HepG2 (cell line): ENCODE measurements around the gene BLZF1. TPM values are rescaled to one million over a fixed set of nuclear protein-coding genes. Genes with fewer than 3 reads are reported as not detected.

Experiments
- ATAC-seq: fragments of 200-7000 bp; cut with Tn5 transposase; 3 replicates; pipeline ENCODE4 v1.9.1; 2020; ENCODE audit warnings: mild to moderate bottlenecking, moderate library complexity
- BruUV-seq: library from RNA; stranded (reverse); fragments of 400-500 nt; replicated peaks from 2 replicates; lab custom pipeline; 2021; lab: Mats Ljungman, UMichigan
- CTCF ChIA-PET: fragments of 300-600 bp; formaldehyde crosslinking; extraction: SDS; loops from one replicate; lab custom pipeline; 2021; ENCODE audit warnings: low total read pairs, inconsistent platforms, low intra/inter-chr PET ratio; lab: Yijun Ruan, JAX
- POLR2A ChIA-PET: fragments of 350-600 bp; sonication (Branson Sonifier 250); formaldehyde crosslinking; loops from one replicate; lab custom pipeline; 2020; ENCODE audit warnings: antibody characterized with exemption, inconsistent platforms; lab: Yijun Ruan, JAX
- DNase-seq: peaks from one replicate; pipeline ENCODE4 v3.0.0-alpha.2; 2015; ENCODE audit warnings: low spot score
- FAIRE-seq: peaks from 3 replicates; lab custom pipeline; 2011; peaks lifted over from hg19 to GRCh38; lab: Jason Lieb, UNC
- H2AFZ ChIP-seq: one replicate; pipeline ENCODE4 v1.6.1; 2011; ENCODE audit warnings: low read length, inconsistent platforms
- H3K27ac ChIP-seq: fragments of 300-600 bp; 3 replicates; pipeline ENCODE4 v1.8.0; 2011; ENCODE audit warnings: mixed run types, mild to moderate bottlenecking, mixed read lengths, low read length, inconsistent platforms; ENCODE audit not compliant: insufficient read depth; ENCODE audit errors: extremely low read length
- H3K27me3 ChIP-seq, 2 experiments: fragments of 200-600 bp in 1 of 2; 2 replicates in 1 of 2; 3 replicates in 1 of 2; pipeline versions ENCODE4 v1.6.0 to v1.8.0; 2011; ENCODE audit warnings: low read length in 2 of 2, mild to moderate bottlenecking in 2 of 2, moderate library complexity in 2 of 2, inconsistent platforms in 1 of 2; ENCODE audit not compliant: insufficient read depth in 2 of 2, control insufficient read depth in 1 of 2
- H3K36me3 ChIP-seq, 2 experiments: fragments of 200-600 bp in 1 of 2; replicated peaks in 1 of 2; 2 replicates in 1 of 2; 3 replicates in 1 of 2; pipeline versions ENCODE4 v1.5.1 to v1.8.0; 2011; ENCODE audit warnings: low read length in 2 of 2, inconsistent platforms in 1 of 2; ENCODE audit not compliant: insufficient read depth in 2 of 2, control insufficient read depth in 1 of 2
- H3K4me1 ChIP-seq: 2 replicates; pipeline ENCODE4 v1.5.1; 2012; ENCODE audit warnings: low read length, inconsistent platforms; ENCODE audit not compliant: insufficient read depth
- H3K4me2 ChIP-seq: 2 replicates; pipeline ENCODE4 v1.6.0; 2011; ENCODE audit warnings: low read depth, low read length, inconsistent platforms
- H3K4me3 ChIP-seq, 3 experiments: fragments of 200-600 bp in 1 of 3; sonication (generic), shearing (Covaris generic) in 1 of 3; replicated peaks in 1 of 3; 2 replicates each; pipeline ENCODE4 v1.5.1; 2011 to 2016; ENCODE audit warnings: low read length in 3 of 3, inconsistent platforms in 2 of 3, low read depth in 2 of 3, mild to moderate bottlenecking in 2 of 3, control low read depth in 1 of 3, mixed read lengths in 1 of 3; ENCODE audit not compliant: insufficient read depth in 1 of 3
- H3K79me2 ChIP-seq: one replicate; pipeline ENCODE4 v1.6.1; 2011; ENCODE audit warnings: low read length, inconsistent platforms; ENCODE audit not compliant: insufficient read depth
- H3K9ac ChIP-seq: 2 replicates; pipeline ENCODE4 v1.6.0; 2011; ENCODE audit warnings: mild to moderate bottlenecking, low read depth, low read length, inconsistent platforms; ENCODE audit not compliant: insufficient read depth
- H3K9me3 ChIP-seq: 2 replicates; pipeline ENCODE4 v1.5.1; 2012; ENCODE audit warnings: mild to moderate bottlenecking, low read length
- H4K20me1 ChIP-seq: 2 replicates; pipeline ENCODE4 v1.6.0; 2011; ENCODE audit warnings: inconsistent platforms, mild to moderate bottlenecking, low read length, moderate library complexity; ENCODE audit not compliant: insufficient read depth
- AFF4 ChIP-seq: sonication (generic); formaldehyde crosslinking; IDR thresholded peaks from 2 replicates; pipeline ENCODE4 v1.4.0; 2020; ENCODE audit warnings: missing genetic modification reagents
- ATAD3A ChIP-seq: sonication (generic); formaldehyde crosslinking; IDR thresholded peaks from 2 replicates; pipeline ENCODE4 v1.4.0; 2020; ENCODE audit warnings: missing genetic modification reagents
- CBX1 ChIP-seq: IDR thresholded peaks from one replicate; pipeline ENCODE4 v1.6.1; 2016; ENCODE audit warnings: antibody characterized with exemption, low read depth
- CHCHD3 ChIP-seq: sonication (generic); formaldehyde crosslinking; IDR thresholded peaks from 2 replicates; pipeline ENCODE4 v1.8.0; 2022; ENCODE audit warnings: mild to moderate bottlenecking, missing genetic modification reagents, moderate library complexity
- DPF2 ChIP-seq: sonication (generic); formaldehyde crosslinking; IDR thresholded peaks from 2 replicates; pipeline ENCODE4 v1.4.0; 2020; ENCODE audit warnings: mild to moderate bottlenecking, low read depth, missing genetic modification reagents, borderline replicate concordance
- GATAD1 ChIP-seq: IDR thresholded peaks from 2 replicates; pipeline ENCODE4 v1.6.1; 2016; ENCODE audit warnings: missing genetic modification reagents, missing compliant biosample characterization
- HNF4A ChIP-seq: sonication (generic); formaldehyde crosslinking; IDR thresholded peaks from 2 replicates; pipeline ENCODE4 v1.4.0; 2020; ENCODE audit warnings: missing genetic modification reagents
- MAF1 ChIP-seq: sonication (generic); formaldehyde crosslinking; IDR thresholded peaks from 2 replicates; pipeline ENCODE4 v1.5.0; 2020; ENCODE audit warnings: missing genetic modification reagents, borderline replicate concordance
- NAIF1 ChIP-seq: sonication (generic); formaldehyde crosslinking; IDR thresholded peaks from 2 replicates; pipeline ENCODE4 v1.5.0; 2020; ENCODE audit warnings: mild to moderate bottlenecking, missing genetic modification reagents, borderline replicate concordance
- SIX1 ChIP-seq: sonication (generic); formaldehyde crosslinking; IDR thresholded peaks from 2 replicates; pipeline ENCODE4 v1.4.0; 2020; ENCODE audit warnings: missing genetic modification reagents, borderline replicate concordance
- SP5 ChIP-seq: IDR thresholded peaks from 2 replicates; pipeline ENCODE4 v1.6.1; 2016; ENCODE audit warnings: low read depth, borderline replicate concordance
- THYN1 ChIP-seq: sonication (generic); formaldehyde crosslinking; IDR thresholded peaks from 2 replicates; pipeline ENCODE4 v1.8.1; 2023; ENCODE audit warnings: low read depth, mild to moderate bottlenecking, moderate library complexity, missing genetic modification reagents, borderline replicate concordance
- ZNF343 ChIP-seq: sonication (generic); formaldehyde crosslinking; IDR thresholded peaks from 2 replicates; pipeline ENCODE4 v1.4.0; 2020; ENCODE audit warnings: mild to moderate bottlenecking, missing genetic modification reagents
- ZNF430 ChIP-seq: sonication (generic); formaldehyde crosslinking; IDR thresholded peaks from 2 replicates; pipeline ENCODE4 v1.9.0; 2021; ENCODE audit warnings: mild to moderate bottlenecking, missing genetic modification reagents
- ZNF790 ChIP-seq: sonication (generic); formaldehyde crosslinking; IDR thresholded peaks from 2 replicates; pipeline ENCODE4 v1.8.0; 2022; ENCODE audit warnings: missing genetic modification reagents, mild to moderate bottlenecking, borderline replicate concordance
- ZSCAN29 ChIP-seq: sonication (generic); formaldehyde crosslinking; conservative IDR thresholded peaks from 2 replicates; pipeline ENCODE4 v1.4.0; 2020; ENCODE audit warnings: mild to moderate bottlenecking, missing genetic modification reagents
- WGBS: methylation state at CpG from one replicate; pipeline ENCODE4 v1.1.6; 2017; ENCODE audit warnings: low lambda C conversion rate; 5-methylcytosine and 5-hydroxymethylcytosine counted together
- in situ Hi-C: cut with HindIII; loops from 2 replicates; pipeline ENCODE4 v1.10.0; 2017; ENCODE audit warnings: low pct_unique_long_range_greater_than_20kb; ENCODE audit not compliant: extremely low pct_ligation_motif_present
- intact Hi-C: fragments of 100-400 bp; cut with micrococcal nuclease; formaldehyde crosslinking; loops from one replicate; pipeline ENCODE4 v1.10.0; 2022; ENCODE audit not compliant: unreplicated experiment
- polyA plus RNA-seq, 8 experiments: library from polyadenylated mRNA; depleted of rRNA in 3 of 8; stranded (reverse) in 7 of 8; unstranded in 1 of 8; fragments of >200 nt; fragmentation: Illumina TruSeq in 4 of 8; extraction: Trizol in 4 of 8; gene quantifications; 2 replicates each; pipeline versions ENCODE4 v1.2.1 to v1.2.3, GENCODE V29; 2011 to 2016; ENCODE audit warnings: low read depth in 4 of 8, missing spikeins in 1 of 8, mixed read lengths in 1 of 8; ENCODE audit not compliant: insufficient read depth in 1 of 8
- total RNA-seq, 5 experiments: library from RNA; depleted of rRNA; stranded (reverse); fragments of >200 nt; fragmentation: Illumina TruSeq; extraction: Trizol; gene quantifications; 2 replicates each; pipeline ENCODE4 v1.2.3, GENCODE V29; 2016; ENCODE audit warnings: low read depth in 1 of 5

Gene BLZF1
- total and polyA plus RNA-seq, 2 of the 13 experiments (the other 11 are each of a cell fraction or from before 2014, with no cell fraction given), result 4.5 to 13.7 TPM

- BruUV-seq, result no TSS peak
- Histone ChIP-seq H3K9me3 (no peaks in the 10 kb centered on the region), H3K27me3 (no peaks in the 10 kb centered on the region), H3K4me3 (no peak overlapping the region), H3K4me2 (no peak overlapping the region), H3K9ac (no peak overlapping the region), H3K4me1 (no peaks in the 10 kb centered on the region), H3K36me3 (no peaks in the 10 kb centered on the region), H2AFZ (no peak overlapping the region), H3K79me2 (no peaks in the 10 kb centered on the region), H4K20me1 (no peaks in the 10 kb centered on the region), H3K27ac (no peak overlapping the region)
- DNase-seq (no peak), FAIRE-seq (no peak), ATAC-seq (no peak)
- intact Hi-C loops (no loop called here), in situ Hi-C loops (no loop called here)
- no peak for TF ChIP-seq CBX1
- no peak for TF ChIP-seq DPF2 (CRISPR knock-in tag)
- TF ChIP-seq ZNF343 (CRISPR knock-in tag), result no peak
- no peak for TF ChIP-seq ZNF430
- no peak for TF ChIP-seq ATAD3A (CRISPR knock-in tag)
- TF ChIP-seq SP5, result no peak
- 93% methylated on average over 3 of the region's 3 CpGs for WGBS
- ChIA-PET POLR2A (no interaction called here), CTCF (no interaction called here)
These were observed 49.3 kb upstream of the BLZF1 start for GRCh38 chr1:169318536-169319244.

DNA sequence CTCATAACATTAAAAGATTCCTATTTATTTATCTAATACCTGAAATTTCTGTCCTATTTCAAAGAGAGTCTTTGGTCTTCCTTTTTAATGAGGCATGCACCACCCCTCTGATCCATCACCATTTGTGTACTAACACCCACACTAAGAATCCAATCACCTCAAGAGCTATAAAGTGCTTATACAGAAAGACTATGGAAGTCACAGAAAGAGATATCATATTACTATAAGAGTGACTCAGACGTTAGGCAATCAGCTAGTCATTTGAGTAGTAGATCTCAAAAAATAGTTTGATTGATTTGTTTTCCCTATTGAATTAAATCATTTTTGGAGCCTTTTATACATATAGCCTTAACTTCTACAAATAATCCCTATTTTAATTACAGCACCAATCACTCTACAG, 46.5 kb upstream of the BLZF1 start:
- no peak overlapping the region for H3K4me3 ChIP-seq
- no peak overlapping the region for H3K9ac ChIP-seq
- no peaks in the 10 kb centered on the region for H3K9me3 ChIP-seq
- FAIRE-seq, result no peak
- H3K4me2 ChIP-seq, result no peak overlapping the region
- 93% methylated on average over 1 of the region's 1 CpG for WGBS
- intact Hi-C loops (no loop called here), in situ Hi-C loops (no loop called here)
- no peak for DNase-seq
- H3K79me2 ChIP-seq, result no peaks in the 10 kb centered on the region
- no peak overlapping the region for H2AFZ ChIP-seq
- no peaks in the 10 kb centered on the region for H3K27me3 ChIP-seq
- no peaks in the 10 kb centered on the region for H3K36me3 ChIP-seq
- H3K4me1 ChIP-seq, result no peaks in the 10 kb centered on the region
- no peaks in the 10 kb centered on the region for H4K20me1 ChIP-seq
- ChIA-PET CTCF (no interaction called here), POLR2A (no interaction called here)
- no peak overlapping the region for H3K27ac ChIP-seq
- no peak for ATAC-seq
- no TSS peak for BruUV-seq
- TF ChIP-seq GATAD1 (CRISPR knock-in tag) (no peak), ZNF790 (CRISPR knock-in tag) (no peak), AFF4 (CRISPR knock-in tag) (no peak), MAF1 (CRISPR knock-in tag) (no peak), SIX1 (CRISPR knock-in tag) (no peak), HNF4A (CRISPR knock-in tag) (no peak), ZSCAN29 (no peak), CHCHD3 (no peak), THYN1 (no peak), NAIF1 (no peak)
